ENCODE results near the gene GARIN5A. TPM values are rescaled to one million over a fixed set of nuclear protein-coding genes. Genes with fewer than 3 reads are reported as not detected.

Gene GARIN5A
- total and polyA plus RNA-seq, 2 experiments from 2014 or later = 5.0 to 10.4 TPM

DNA sequence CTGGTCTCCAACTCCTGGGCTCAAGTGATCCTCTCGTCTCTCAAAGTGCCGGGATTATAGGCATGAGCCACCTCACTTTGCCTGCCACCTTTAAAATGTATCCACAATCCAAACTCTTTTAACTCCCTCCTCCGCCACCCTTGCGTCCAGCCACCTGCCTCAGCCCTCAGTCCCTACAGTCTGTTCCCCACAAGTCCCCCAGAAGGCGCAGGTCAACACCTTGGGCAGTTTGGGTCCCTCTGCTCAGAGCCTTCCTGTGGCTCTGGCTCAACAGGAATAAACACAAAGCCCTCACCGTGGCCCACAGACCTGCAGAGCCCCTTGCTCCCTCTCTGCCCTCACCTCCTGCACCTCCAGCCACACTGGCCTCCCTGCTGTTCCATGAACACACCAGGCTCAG, 7.8 kb downstream of the GARIN5A start:
- H2AFZ ChIP-seq = no peak overlapping the region
- H3K27ac ChIP-seq = no peak overlapping the region
- H3K4me3 ChIP-seq = no peak overlapping the region
- H3K9me2 ChIP-seq (replicated peaks; ENCODE audit: insufficient read depth) = no peaks in the 10 kb centered on the region
- no peaks in the 10 kb centered on the region for H3K4me1 ChIP-seq (ENCODE audit: insufficient read depth)
- H3K36me3 ChIP-seq (replicated peaks; ENCODE audit: insufficient read depth, low read depth) = no peaks in the 10 kb centered on the region
- H4K20me1 ChIP-seq (ENCODE audit: insufficient read depth, poor library complexity, severe bottlenecking) = no peaks in the 10 kb centered on the region
- H3K4me2 ChIP-seq = no peak overlapping the region
- no peaks in the 10 kb centered on the region for H3K27me3 ChIP-seq
- no peaks in the 10 kb centered on the region for H3K9me3 ChIP-seq (ENCODE audit: low read depth)
- no peak for DNase-seq (ENCODE audit: low spot score)
- TF ChIP-seq, protein P1, sequence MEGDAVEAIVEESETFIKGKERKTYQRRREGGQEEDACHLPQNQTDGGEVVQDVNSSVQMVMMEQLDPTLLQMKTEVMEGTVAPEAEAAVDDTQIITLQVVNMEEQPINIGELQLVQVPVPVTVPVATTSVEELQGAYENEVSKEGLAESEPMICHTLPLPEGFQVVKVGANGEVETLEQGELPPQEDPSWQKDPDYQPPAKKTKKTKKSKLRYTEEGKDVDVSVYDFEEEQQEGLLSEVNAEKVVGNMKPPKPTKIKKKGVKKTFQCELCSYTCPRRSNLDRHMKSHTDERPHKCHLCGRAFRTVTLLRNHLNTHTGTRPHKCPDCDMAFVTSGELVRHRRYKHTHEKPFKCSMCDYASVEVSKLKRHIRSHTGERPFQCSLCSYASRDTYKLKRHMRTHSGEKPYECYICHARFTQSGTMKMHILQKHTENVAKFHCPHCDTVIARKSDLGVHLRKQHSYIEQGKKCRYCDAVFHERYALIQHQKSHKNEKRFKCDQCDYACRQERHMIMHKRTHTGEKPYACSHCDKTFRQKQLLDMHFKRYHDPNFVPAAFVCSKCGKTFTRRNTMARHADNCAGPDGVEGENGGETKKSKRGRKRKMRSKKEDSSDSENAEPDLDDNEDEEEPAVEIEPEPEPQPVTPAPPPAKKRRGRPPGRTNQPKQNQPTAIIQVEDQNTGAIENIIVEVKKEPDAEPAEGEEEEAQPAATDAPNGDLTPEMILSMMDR (IDR thresholded peaks at IDR 0.05; ENCODE audit: poor library complexity) = no peak
- no peak for TF ChIP-seq EZH2 (IDR thresholded peaks at IDR 0.05; ENCODE audit: borderline replicate concordance)
- no peak for TF ChIP-seq EZH2phosphoT487 (IDR thresholded peaks at IDR 0.05; ENCODE audit: low read depth, severe bottlenecking, unreplicated experiment)
- no peaks in the 10 kb centered on the region for H3K79me2 ChIP-seq
- 88% methylated on average over 6 of the region's 6 CpGs for WGBS (ENCODE audit: low lambda C conversion rate, missing lambda C conversion rate)

DNA sequence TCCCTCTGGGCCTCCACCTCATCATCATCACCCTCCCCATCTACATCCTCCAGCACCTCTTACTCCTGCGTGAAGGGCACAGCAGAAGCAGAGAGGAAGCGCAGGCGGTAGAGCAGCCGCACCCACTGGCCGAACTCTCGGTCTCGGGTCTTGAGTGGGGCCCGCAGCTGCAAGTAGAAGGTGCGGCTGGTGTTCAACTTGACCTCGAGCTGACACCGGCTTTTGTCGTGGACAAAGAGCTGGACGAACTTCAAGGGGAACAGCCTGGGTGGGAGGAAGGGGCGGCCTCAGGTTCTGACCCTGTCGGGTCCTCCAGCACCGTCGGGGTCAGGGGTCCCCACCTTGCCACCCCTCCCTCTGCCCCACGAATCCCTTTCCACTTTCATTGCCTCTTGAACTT, 9.1 kb downstream of the GARIN5A start:
- 88% methylated on average over 18 of the region's 18 CpGs for WGBS (ENCODE audit: low lambda C conversion rate, missing lambda C conversion rate)
- Histone ChIP-seq H3K9me2 (replicated peaks; ENCODE audit: insufficient read depth) (no peaks in the 10 kb centered on the region), H3K4me1 (ENCODE audit: insufficient read depth) (no peaks in the 10 kb centered on the region), H3K9me3 (ENCODE audit: low read depth) (no peaks in the 10 kb centered on the region), H3K79me2 (no peaks in the 10 kb centered on the region), H3K27ac (no peak overlapping the region), H2AFZ (no peak overlapping the region), H3K36me3 (replicated peaks; ENCODE audit: insufficient read depth, low read depth) (no peaks in the 10 kb centered on the region), H4K20me1 (ENCODE audit: insufficient read depth, poor library complexity, severe bottlenecking) (no peaks in the 10 kb centered on the region), H3K4me3 (no peak overlapping the region), H3K27me3 (no peaks in the 10 kb centered on the region), H3K4me2 (no peak overlapping the region)
- peak; percentile 3 for DNase-seq (ENCODE audit: low spot score)
- TF ChIP-seq EZH2phosphoT487 (IDR thresholded peaks at IDR 0.05; ENCODE audit: low read depth, severe bottlenecking, unreplicated experiment) (no peak), EZH2 (IDR thresholded peaks at IDR 0.05; ENCODE audit: borderline replicate concordance) (no peak)
- TF ChIP-seq, protein P1 (IDR thresholded peaks at IDR 0.05; ENCODE audit: poor library complexity) = no peak

- H3K9me3 ChIP-seq (ENCODE audit: low read depth) = no peaks in the 10 kb centered on the region
- no peaks in the 10 kb centered on the region for H4K20me1 ChIP-seq (ENCODE audit: insufficient read depth, poor library complexity, severe bottlenecking)
- no peak for DNase-seq (ENCODE audit: low spot score)
- no peaks in the 10 kb centered on the region for H3K79me2 ChIP-seq
- no peak overlapping the region for H3K27ac ChIP-seq
- no peaks in the 10 kb centered on the region for H3K27me3 ChIP-seq
- no peak overlapping the region for H2AFZ ChIP-seq
- TF ChIP-seq, protein P1 (IDR thresholded peaks at IDR 0.05; ENCODE audit: poor library complexity) = no peak
- no peak for TF ChIP-seq EZH2 (IDR thresholded peaks at IDR 0.05; ENCODE audit: borderline replicate concordance)
- TF ChIP-seq EZH2phosphoT487 (IDR thresholded peaks at IDR 0.05; ENCODE audit: low read depth, severe bottlenecking, unreplicated experiment) = no peak
- no peaks in the 10 kb centered on the region for H3K36me3 ChIP-seq (replicated peaks; ENCODE audit: insufficient read depth, low read depth)
- no peak overlapping the region for H3K4me2 ChIP-seq
- no peaks in the 10 kb centered on the region for H3K9me2 ChIP-seq (replicated peaks; ENCODE audit: insufficient read depth)
- WGBS (ENCODE audit: low lambda C conversion rate, missing lambda C conversion rate) = 93% methylated on average over 11 of the region's 11 CpGs
- H3K4me3 ChIP-seq = no peak overlapping the region
- H3K4me1 ChIP-seq (ENCODE audit: insufficient read depth) = no peaks in the 10 kb centered on the region
Measured at GRCh38 chr19:50466706-50467039, 10.0 kb downstream of the GARIN5A start.

Measured in hepatocyte (in vitro differentiated cells).